GM18861 (cell line): ENCODE results near the gene UGT1A10.
"Not testable (repeated sequence)": the region's sequence is repeated elsewhere in the genome, so short reads cannot be mapped to it uniquely, and the experiment has no call there.

Experiments used
- ATAC-seq: cut with Tn5 transposase; IDR thresholded peaks from one replicate; pipeline ENCODE4 v1.9.1; 2021; ENCODE audit not compliant: unreplicated experiment

UGT1A10 gene

DNA sequence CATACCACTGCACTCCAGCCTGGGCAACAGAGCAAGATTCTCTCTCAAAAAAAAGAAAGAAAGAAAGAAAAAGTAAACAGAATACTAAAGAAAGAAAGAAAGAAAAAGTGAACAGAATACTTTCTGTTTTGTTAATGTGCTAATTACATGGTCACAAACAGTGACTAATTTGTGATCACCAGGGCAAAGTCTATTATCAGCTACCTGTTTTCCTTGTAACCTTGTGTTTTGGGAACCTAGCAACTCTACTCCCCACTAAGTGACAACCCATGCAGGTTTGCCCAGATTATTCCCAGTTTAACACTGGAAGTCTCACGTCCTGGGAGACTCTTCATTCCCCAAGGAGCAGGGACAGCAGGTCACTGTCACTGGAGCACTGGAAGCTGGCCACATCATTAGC lies 18.8 kb downstream of the UGT1A10 start:
- no peak for ATAC-seq

DNA sequence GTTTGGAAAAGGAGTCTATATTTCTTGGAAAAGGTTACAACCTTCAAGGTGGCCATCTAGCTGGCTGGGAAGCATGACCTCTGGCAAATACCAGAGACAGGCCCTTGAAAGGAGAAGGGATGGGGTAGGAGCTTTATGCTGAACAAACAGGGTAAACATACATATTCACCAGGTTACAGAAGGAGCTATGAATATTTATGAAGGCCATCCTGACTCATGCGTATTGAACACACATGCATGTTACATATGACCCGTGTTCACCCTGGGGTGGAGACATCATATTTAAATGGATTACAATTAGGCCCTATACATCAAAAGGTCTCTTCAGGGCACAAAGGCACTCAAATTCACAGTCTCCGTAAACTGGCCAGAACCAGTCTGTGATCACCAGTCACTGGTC lies 19.7 kb downstream of the UGT1A10 start:
- ATAC-seq: not testable (repeated sequence)

DNA sequence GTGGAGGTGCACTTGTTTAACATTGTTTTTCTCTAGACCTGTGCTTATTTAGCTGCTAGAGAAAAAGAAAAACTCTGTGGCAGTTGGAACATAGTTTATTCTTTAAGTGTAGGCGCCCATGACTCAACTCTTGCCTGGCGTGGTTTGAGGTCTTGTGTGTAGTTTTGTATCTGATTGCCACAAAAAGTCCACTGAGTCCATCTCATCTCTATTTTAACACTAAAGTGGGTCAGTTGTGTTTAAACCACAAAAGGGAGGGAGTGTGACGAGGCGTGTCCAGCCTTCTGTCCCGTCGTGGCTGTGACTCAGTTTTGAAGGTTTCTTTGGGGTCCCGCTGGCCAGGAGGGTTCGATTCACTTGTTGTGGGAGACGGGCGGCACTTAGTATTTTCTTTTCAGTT lies 20.2 kb downstream of the UGT1A10 start:
- no peak for ATAC-seq

GRCh38 chr2:233658610-233659009 lies 22.4 kb downstream of the UGT1A10 start:
- ATAC-seq: no peak

GRCh38 chr2:233663911-233664310 lies 27.7 kb downstream of the UGT1A10 start:
- no peak for ATAC-seq

DNA sequence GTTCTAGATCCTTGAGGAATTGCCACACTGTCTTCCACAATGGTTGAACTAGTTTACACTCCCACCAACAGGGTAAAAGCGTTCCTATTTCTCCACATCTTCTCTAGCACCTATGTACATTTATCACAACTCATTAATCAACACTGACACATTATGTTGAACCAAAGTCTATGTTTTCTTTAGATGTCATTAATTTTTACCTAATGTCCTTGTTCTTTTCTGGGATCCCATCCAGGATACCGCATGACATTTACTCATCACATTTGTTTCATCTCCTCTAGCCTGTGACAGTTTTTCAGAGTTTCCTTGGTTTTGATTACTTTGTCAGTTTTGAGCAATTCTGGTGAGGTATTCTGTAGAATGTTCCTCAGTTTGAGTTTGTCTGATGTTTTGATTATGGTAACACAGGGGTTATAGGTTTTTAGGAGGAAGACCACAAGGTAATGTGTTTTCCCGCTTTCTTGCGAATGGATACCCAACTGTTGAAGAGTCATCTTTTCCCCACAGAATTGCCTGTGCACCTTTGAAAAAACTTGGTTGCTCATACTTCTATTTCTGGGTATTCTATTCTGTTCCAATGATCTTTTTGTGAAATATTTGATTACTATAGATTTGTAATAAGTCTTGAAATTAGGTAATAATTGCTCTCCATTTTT lies 32.5 kb downstream of the UGT1A10 start:
- ATAC-seq: no peak

- no peak for ATAC-seq
Measured at GRCh38 chr2:233671290-233672161, 35.3 kb downstream of the UGT1A10 start, which contains the start of gene UGT1A9. TSS of gene UGT1A9 (plus strand) at chr2:233671898. CDS start at chr2:233671935, 37 bp downstream.

- ATAC-seq: no peak
Measured at GRCh38 chr2:233672886-233673285, 36.6 kb downstream of the UGT1A10 start.

DNA sequence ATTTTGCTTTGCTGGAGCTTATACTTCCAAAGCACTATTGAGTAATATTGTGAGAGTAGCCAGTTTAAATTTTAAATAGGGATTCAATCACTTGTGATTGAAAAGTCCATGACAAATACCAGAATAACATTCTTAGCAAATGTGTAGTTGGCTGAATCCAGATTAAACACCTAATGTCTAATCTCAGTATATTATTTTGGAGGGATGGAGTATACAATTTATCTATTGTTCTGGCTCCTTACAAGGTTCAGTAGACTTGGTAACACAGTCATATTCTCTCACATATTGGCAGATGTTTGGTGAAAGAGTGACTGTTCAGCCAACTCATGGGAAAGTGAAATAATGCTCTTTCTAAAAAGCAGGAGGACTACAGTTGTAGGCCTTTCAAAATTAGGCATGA lies 37.6 kb downstream of the UGT1A10 start:
- ATAC-seq: no peak

GRCh38 chr2:233674314-233674713 lies 38.1 kb downstream of the UGT1A10 start:
- no peak for ATAC-seq

DNA sequence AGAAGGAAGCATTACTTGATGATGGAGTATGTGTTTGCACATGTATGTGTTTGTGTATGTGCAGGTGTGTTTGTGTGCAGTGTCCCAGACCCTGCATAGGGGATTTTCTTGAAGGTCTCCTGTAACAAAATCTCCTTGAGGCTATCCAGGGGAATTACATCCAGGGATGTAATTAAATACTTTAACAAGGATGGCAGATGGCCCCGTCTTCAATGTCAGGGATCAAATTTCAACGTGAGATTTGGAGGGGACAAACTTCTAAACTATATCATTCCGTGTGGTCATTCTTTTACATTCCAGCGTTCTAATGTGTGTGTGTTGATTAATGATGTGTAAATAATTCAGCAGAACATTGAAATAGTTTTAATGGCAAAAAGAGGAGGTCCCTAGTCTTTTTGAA lies 38.7 kb downstream of the UGT1A10 start:
- ATAC-seq: no peak

- no peak for ATAC-seq
Measured at GRCh38 chr2:233676046-233676445, 39.8 kb downstream of the UGT1A10 start.

GRCh38 chr2:233679196-233679595 lies 42.9 kb downstream of the UGT1A10 start:
- no peak for ATAC-seq

DNA sequence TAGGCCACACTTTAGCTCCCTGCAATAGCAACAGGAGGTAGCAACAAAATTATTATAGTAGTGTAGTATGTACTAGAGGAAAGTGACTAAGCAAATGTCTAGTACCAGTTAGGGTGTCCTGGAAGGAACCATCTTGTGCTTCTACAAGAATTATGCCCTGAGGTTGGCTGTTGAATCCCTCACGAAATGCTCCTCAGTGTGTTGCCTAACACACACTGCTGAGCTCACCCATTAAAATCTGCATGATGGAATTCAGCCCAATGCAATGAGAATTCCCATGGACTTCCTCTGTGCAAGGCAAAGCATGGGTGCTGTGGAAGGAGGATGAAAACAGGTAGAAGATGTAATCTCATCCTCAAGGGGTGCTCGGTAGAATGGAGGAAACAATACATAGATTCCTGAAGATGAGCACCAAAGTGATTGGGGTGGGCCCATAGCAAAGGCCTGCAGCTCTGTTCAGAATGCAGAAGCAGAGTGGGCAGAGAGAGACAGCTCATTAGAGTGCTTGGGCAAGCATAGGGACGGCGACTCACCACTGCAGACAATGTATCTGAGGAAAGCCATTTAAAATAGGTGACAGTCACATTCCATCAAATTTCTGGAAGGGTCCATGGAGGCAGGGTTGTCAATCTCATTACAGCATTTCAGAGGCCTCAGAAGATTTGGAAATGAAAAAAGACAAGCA lies 44.3 kb downstream of the UGT1A10 start:
- ATAC-seq: no peak

GRCh38 chr2:233681521-233682099 lies 45.4 kb downstream of the UGT1A10 start, which contains the start of gene UGT1A7:
TSS of gene UGT1A7 (plus strand) at chr2:233681901. CDS start at chr2:233681938, 37 bp downstream.
- ATAC-seq: no peak

- ATAC-seq: no peak
Measured at GRCh38 chr2:233684640-233685039, 48.4 kb downstream of the UGT1A10 start.

GRCh38 chr2:233686928-233687327 lies 50.7 kb downstream of the UGT1A10 start:
- ATAC-seq: no peak

DNA sequence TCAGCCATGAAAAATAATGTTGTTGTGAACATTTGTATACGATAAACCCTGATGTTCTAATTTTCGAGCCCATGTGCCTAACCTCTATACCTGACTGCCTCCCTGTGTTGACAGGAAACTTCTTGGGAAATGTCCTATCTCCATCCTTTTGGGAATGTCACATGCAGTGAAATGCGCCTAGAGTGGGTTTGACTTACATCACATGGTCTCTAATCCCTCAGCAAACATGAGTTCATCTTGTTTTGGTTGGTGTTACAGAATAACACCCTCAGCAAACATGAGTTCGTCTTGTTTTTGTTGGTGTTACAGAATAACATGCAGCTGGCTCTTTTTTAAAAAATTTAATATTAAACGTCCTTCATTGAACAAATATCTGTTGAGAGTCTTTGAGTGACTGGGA lies 52.1 kb downstream of the UGT1A10 start:
- ATAC-seq: no peak

DNA sequence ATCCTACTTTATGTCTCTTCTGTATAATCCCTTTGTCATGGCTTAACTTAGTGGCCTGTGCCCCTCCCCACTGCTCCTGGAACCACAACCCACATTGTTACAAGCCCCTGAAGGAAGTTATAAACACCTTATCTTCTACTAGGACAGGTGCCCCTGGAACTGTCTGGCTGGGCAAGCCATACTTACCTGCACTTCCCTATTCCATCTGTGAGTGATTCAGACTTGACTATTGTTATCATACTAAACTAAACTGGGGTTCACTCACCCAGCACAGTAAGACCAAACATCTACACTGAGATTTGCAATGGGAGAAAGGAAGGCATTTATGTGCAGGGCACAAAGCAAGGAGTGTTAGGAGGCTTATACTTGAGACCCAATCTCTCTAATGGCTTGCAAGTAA lies 52.8 kb downstream of the UGT1A10 start:
- no peak for ATAC-seq

GRCh38 chr2:233689501-233689900 lies 53.3 kb downstream of the UGT1A10 start:
- no peak for ATAC-seq

- no peak for ATAC-seq
Measured at GRCh38 chr2:233690444-233690843, 54.2 kb downstream of the UGT1A10 start.
